ENCODE data around the gene ACTN1. TPM values are rescaled to one million over a fixed set of nuclear protein-coding genes. Genes with fewer than 3 reads are reported as not detected.

Gene ACTN1
- total RNA-seq, 4 donors from 2014 or later: 103 to 254 (median 136) TPM

DNA sequence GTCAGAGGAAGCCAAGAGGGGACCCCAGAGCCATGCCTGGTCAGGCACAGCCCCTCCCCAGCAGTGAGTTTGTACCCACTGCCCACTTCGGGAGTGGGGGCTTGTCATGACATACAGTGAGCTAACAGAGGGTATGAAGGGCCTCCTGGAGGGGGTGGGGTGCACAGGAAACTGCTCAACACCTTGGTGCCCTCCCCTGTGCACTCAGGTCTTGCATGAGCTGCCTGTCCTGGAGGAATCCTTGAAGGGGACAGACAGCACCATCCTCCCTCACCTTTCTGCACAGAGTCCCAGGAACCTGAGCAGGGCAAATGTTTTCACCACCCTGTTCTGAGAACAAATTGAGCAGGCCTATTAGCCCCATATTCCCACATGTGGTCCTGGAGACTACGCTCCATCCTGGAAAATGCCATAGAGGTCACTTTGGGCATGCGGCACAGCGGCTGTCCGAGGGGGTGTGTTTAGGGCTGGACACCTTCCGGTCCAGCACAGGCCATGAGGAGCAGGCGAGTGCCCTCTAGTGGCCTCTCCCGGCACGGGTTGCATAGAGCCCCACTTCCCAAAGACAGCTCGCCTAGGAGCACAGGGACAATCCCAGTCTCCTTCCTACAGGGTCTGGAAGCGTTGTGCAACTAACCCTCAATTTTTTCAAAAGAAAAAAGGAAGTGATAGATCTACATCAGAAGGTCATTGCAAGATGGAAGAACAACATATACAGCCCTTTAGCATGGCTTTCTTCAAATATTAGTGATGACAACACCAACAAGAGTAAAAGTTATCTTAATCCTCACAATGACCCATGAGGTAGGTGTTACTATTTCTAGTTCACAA is 154.4 kb downstream of the ACTN1 start:
- DNase-seq (ENCODE audit: low spot score): peak; percentile 73

GRCh38 chr14:68824207-68824516 is 154.9 kb downstream of the ACTN1 start:
- no peak for ATAC-seq (ENCODE audit: low FRiP score)
- TF ChIP-seq, protein P1, sequence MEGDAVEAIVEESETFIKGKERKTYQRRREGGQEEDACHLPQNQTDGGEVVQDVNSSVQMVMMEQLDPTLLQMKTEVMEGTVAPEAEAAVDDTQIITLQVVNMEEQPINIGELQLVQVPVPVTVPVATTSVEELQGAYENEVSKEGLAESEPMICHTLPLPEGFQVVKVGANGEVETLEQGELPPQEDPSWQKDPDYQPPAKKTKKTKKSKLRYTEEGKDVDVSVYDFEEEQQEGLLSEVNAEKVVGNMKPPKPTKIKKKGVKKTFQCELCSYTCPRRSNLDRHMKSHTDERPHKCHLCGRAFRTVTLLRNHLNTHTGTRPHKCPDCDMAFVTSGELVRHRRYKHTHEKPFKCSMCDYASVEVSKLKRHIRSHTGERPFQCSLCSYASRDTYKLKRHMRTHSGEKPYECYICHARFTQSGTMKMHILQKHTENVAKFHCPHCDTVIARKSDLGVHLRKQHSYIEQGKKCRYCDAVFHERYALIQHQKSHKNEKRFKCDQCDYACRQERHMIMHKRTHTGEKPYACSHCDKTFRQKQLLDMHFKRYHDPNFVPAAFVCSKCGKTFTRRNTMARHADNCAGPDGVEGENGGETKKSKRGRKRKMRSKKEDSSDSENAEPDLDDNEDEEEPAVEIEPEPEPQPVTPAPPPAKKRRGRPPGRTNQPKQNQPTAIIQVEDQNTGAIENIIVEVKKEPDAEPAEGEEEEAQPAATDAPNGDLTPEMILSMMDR (IDR thresholded peaks at IDR 0.05): no peak
- no peak for DNase-seq (ENCODE audit: low spot score)

More for the DNA sequence above, 154.4 kb downstream of the ACTN1 start:
- ATAC-seq (ENCODE audit: low FRiP score): peak; percentile 46
- TF ChIP-seq, protein P1 (IDR thresholded peaks at IDR 0.05): peak in 1 of 3 donors; percentile 45

Small RNA genes lying within 50 kb of the gene (small RNA-seq; reads per million reads assigned to genes)
- not detected for gene BANF1P1
- gene HMGN1P3: not detected
- not detected for gene RPS29P1

Other genes starting within 250 kb of the ACTN1 start
- 100 to 1,000 TPM; 363 to 395 (median 384) TPM for gene ZFP36L1, start 186.2 kb downstream of the ACTN1 start, total RNA-seq
- gene DCAF5, start 173.8 kb upstream of the ACTN1 start, total RNA-seq: 10 to 100 TPM; 30.4 to 58.1 (median 38.0) TPM
- gene EXD2, start 212.2 kb upstream of the ACTN1 start, total RNA-seq: 10 to 100 TPM; 15.4 to 27.0 (median 17.3) TPM